ENCODE data around the gene RTN4RL1. TPM values are rescaled to one million over a fixed set of nuclear protein-coding genes. Genes with fewer than 3 reads are reported as not detected.
A peak's percentile ranks its signal among the peaks of the same experiment; 100 is the strongest.

Gene RTN4RL1
- total and polyA plus RNA-seq, 2 of the 4 experiments (the other 2 are of a cell fraction): under 0.01 to 0.03 TPM

DNA sequence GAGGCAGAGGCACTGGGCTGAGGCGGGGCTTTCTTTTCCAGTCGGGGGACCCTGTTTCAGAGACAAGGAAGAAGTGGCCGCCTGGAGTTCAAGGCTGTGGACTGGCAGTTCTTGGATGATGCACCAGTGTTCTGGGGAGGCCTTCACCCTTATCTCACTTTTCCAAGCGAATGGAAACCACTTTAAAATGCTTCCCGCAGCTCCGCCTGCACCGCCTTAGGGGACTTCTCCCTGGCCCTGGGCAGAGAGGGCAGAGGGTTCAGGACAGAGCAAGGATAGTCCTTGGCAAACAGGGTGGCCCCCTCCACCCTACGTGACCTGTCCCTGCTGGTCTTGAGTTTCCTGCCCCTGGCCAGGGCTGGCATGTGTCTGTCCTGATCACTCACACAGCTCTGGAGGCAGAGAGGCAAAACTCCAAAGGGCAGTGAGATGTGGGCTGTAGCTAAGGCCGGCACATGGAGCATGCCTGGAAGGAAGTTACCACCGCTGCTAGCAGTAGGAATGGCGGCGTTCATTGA lies 20.6 kb downstream of the RTN4RL1 start:
- in situ Hi-C loops (cut with MboI; ENCODE audit: low sequenced_read_pairs) (no loop called here), dilution Hi-C loops (cut with HindIII; ENCODE audit: low sequenced_read_pairs, unreplicated experiment) (no loop called here), intact Hi-C loops (cut with micrococcal nuclease) (no loop called here)
- Histone ChIP-seq H3K9ac (ENCODE audit: low read depth, low read length) (no peak overlapping the region), H3K56ac (ENCODE audit: extremely low read depth, insufficient read depth, low read length) (no peak overlapping the region), H3K9me1 (ENCODE audit: insufficient read depth, low read length) (no peaks in the 10 kb centered on the region), H3K9me3 (ENCODE audit: control insufficient read depth, insufficient read depth, low read length) (no peaks in the 10 kb centered on the region), H2AFZ (replicated peaks; ENCODE audit: low read length, poor library complexity) (peak overlapping the region; percentile 3), H3K36me3 (ENCODE audit: control insufficient read depth, insufficient read depth, low read length) (no peaks in the 10 kb centered on the region), H3K18ac (ENCODE audit: low read depth, low read length) (no peak overlapping the region), H2BK5ac (ENCODE audit: low read depth, low read length, poor library complexity, severe bottlenecking) (no peak overlapping the region), H3K4me1 (ENCODE audit: control insufficient read depth, insufficient read depth, low read length) (peaks cover 5% of the 10 kb centered on the region), H4K5ac (ENCODE audit: low read depth, low read length) (no peak overlapping the region), H3K4me2 (ENCODE audit: low read depth, low read length) (no peak overlapping the region), H4K20me1 (ENCODE audit: insufficient read depth, low read length) (no peaks in the 10 kb centered on the region), H3K23ac (ENCODE audit: low read depth, low read length) (no peak overlapping the region), H4K91ac (ENCODE audit: insufficient read depth, low read depth, low read length) (no peak overlapping the region), H2BK20ac (ENCODE audit: low read depth, low read length) (no peak overlapping the region), H3K4ac (ENCODE audit: low read depth, low read length) (no peak overlapping the region), H3K14ac (replicated peaks; ENCODE audit: low read depth, low read length) (no peak overlapping the region), H2BK15ac (ENCODE audit: low read depth, low read length) (no peak overlapping the region), H2AK5ac (ENCODE audit: low read depth, low read length) (no peak overlapping the region), H4K8ac (ENCODE audit: low read depth in 2 of 2, low read length in 2 of 2) (no peak overlapping the region), H3K4me3 (ENCODE audit: insufficient read depth, low read depth, low read length) (no peak overlapping the region), H3K27me3 (ENCODE audit: control insufficient read depth, insufficient read depth, low read length) (peaks cover 4% of the 10 kb centered on the region; the same call in 1 of the 2 replicates), H2AK9ac (replicated peaks; ENCODE audit: low read depth, low read length, poor library complexity) (peak overlapping the region; percentile 61), H3K79me1 (ENCODE audit: low read depth in 1 of 2, low read length in 2 of 2) (no peaks in the 10 kb centered on the region), H2BK120ac (ENCODE audit: low read depth, low read length) (no peak overlapping the region), H3K27ac (ENCODE audit: insufficient read depth, low read length) (no peak overlapping the region)
- BruUV-seq (replicated peaks): no TSS peak
- no CpG with 5 or more reads among the region's 12 CpGs for WGBS, 2 experiments (ENCODE audit: extremely low coverage in 2 of 2, insufficient read length in 1 of 2)
- CTCF ChIA-PET: no interaction called here
- POLR2A ChIA-PET (ENCODE audit: unreplicated experiment): no interaction called here
- ATAC-seq (ENCODE audit: low read depth): no peak
- TF ChIP-seq SMC3 (IDR thresholded peaks at IDR 0.05; ENCODE audit: low read depth, low read length): no peak
- DNase-seq: no peak
